ENCODE results near the gene MYBPC2. TPM values are rescaled to one million over a fixed set of nuclear protein-coding genes. Genes with fewer than 3 reads are reported as not detected.

The MYBPC2 gene
- total and polyA plus RNA-seq, 2 of the 4 experiments (the other 2 are of a cell fraction): not detected

DNA sequence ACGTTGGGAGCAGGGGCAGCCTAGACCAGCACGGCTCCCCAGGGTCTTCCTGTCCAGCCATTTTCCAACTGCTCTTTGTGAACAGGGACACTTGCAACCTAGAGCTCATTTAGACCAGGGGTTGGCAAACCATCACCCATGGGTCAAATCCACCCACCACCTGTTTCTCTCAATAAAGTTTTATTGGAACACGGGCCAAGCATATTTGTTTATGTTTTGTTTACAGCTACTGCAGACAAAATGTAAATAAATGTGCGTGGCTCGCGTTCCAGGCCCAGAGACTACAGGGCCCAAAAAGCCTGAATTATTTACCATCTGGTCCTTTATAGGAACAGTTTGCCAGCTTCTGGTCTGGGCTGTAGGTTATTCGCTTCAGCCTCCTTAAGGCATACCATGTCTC, 30.3 kb downstream of the MYBPC2 start:
- Histone ChIP-seq H4K20me1 (ENCODE audit: insufficient read depth, low read length) (no peaks in the 10 kb centered on the region), H3K36me3 (ENCODE audit: control insufficient read depth, insufficient read depth, low read length) (no peaks in the 10 kb centered on the region), H3K18ac (ENCODE audit: low read depth, low read length) (no peak overlapping the region), H2AK9ac (replicated peaks; ENCODE audit: low read depth, low read length, poor library complexity) (no peak overlapping the region), H3K9ac (ENCODE audit: low read depth, low read length) (no peak overlapping the region), H3K4ac (ENCODE audit: low read depth, low read length) (no peak overlapping the region), H3K23ac (ENCODE audit: low read depth, low read length) (no peak overlapping the region), H4K5ac (ENCODE audit: low read depth, low read length) (no peak overlapping the region), H3K9me1 (ENCODE audit: insufficient read depth, low read length) (no peaks in the 10 kb centered on the region), H2AFZ (replicated peaks; ENCODE audit: low read length, poor library complexity) (no peak overlapping the region), H4K8ac (ENCODE audit: low read depth in 2 of 2, low read length in 2 of 2) (no peak overlapping the region), H3K27me3 (ENCODE audit: control insufficient read depth, insufficient read depth, low read length) (peaks cover 8% of the 10 kb centered on the region; the same call in 1 of the 2 replicates), H3K4me3 (ENCODE audit: insufficient read depth, low read depth, low read length) (no peak overlapping the region), H2BK15ac (ENCODE audit: low read depth, low read length) (no peak overlapping the region), H3K4me1 (ENCODE audit: control insufficient read depth, insufficient read depth, low read length) (no peaks in the 10 kb centered on the region), H3K27ac (ENCODE audit: insufficient read depth, low read length) (no peak overlapping the region), H3K56ac (ENCODE audit: extremely low read depth, insufficient read depth, low read length) (no peak overlapping the region), H3K4me2 (ENCODE audit: low read depth, low read length) (no peak overlapping the region), H3K9me3 (ENCODE audit: control insufficient read depth, insufficient read depth, low read length) (no peaks in the 10 kb centered on the region), H2BK120ac (ENCODE audit: low read depth, low read length) (no peak overlapping the region), H2BK20ac (ENCODE audit: low read depth, low read length) (no peak overlapping the region), H2BK5ac (ENCODE audit: low read depth, low read length, poor library complexity, severe bottlenecking) (no peak overlapping the region), H3K79me1 (ENCODE audit: low read depth in 1 of 2, low read length in 2 of 2) (no peaks in the 10 kb centered on the region), H2AK5ac (ENCODE audit: low read depth, low read length) (no peak overlapping the region), H3K14ac (replicated peaks; ENCODE audit: low read depth, low read length) (no peak overlapping the region), H4K91ac (ENCODE audit: insufficient read depth, low read depth, low read length) (no peak overlapping the region)
- ChIA-PET CTCF (interaction anchor here (1.0 kb wide), 1 partner anchor 93 kb away, joined by 3 read pairs; no protein-coding TSS in a partner anchor), POLR2A (ENCODE audit: unreplicated experiment) (no interaction called here)
- no CpG with 5 or more reads among the region's 7 CpGs for WGBS, 2 experiments (ENCODE audit: extremely low coverage in 2 of 2, insufficient read length in 1 of 2)
- TF ChIP-seq FOS (IDR thresholded peaks at IDR 0.05; ENCODE audit: low read depth, low read length) (no peak), BHLHE40 (IDR thresholded peaks at IDR 0.05; ENCODE audit: low read depth, low read length) (no peak), SMC3 (IDR thresholded peaks at IDR 0.05; ENCODE audit: low read depth, low read length) (no peak), RAD21 (IDR thresholded peaks at IDR 0.05; ENCODE audit: low read length) (no peak), CEBPB (IDR thresholded peaks at IDR 0.05; ENCODE audit: low read depth, low read length) (no peak)
- TF ChIP-seq, protein P1, sequence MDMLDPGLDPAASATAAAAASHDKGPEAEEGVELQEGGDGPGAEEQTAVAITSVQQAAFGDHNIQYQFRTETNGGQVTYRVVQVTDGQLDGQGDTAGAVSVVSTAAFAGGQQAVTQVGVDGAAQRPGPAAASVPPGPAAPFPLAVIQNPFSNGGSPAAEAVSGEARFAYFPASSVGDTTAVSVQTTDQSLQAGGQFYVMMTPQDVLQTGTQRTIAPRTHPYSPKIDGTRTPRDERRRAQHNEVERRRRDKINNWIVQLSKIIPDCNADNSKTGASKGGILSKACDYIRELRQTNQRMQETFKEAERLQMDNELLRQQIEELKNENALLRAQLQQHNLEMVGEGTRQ (IDR thresholded peaks at IDR 0.05; ENCODE audit: low read depth, low read length): no peak
- TF ChIP-seq, protein P2, sequence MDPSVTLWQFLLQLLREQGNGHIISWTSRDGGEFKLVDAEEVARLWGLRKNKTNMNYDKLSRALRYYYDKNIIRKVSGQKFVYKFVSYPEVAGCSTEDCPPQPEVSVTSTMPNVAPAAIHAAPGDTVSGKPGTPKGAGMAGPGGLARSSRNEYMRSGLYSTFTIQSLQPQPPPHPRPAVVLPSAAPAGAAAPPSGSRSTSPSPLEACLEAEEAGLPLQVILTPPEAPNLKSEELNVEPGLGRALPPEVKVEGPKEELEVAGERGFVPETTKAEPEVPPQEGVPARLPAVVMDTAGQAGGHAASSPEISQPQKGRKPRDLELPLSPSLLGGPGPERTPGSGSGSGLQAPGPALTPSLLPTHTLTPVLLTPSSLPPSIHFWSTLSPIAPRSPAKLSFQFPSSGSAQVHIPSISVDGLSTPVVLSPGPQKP (IDR thresholded peaks at IDR 0.05; ENCODE audit: borderline replicate concordance, low read depth, low read length): no peak
- in situ Hi-C loops (cut with MboI; ENCODE audit: low sequenced_read_pairs): loop anchor here (5.0 kb wide), 1 partner anchor 96 kb away; the partner anchor contains the start of gene NAPSA
- DNase-seq (no peak), ATAC-seq (ENCODE audit: low read depth) (no peak)
- dilution Hi-C loops (cut with HindIII; ENCODE audit: low sequenced_read_pairs, unreplicated experiment): no loop called here
- BruUV-seq (replicated peaks): no TSS peak
- intact Hi-C loops (cut with micrococcal nuclease): no loop called here
